PC-9 (cell line): ENCODE data around the gene HEPACAM. TPM values are rescaled to one million over a fixed set of nuclear protein-coding genes. Genes with fewer than 3 reads are reported as not detected.

Experiments
- BruUV-seq: library from RNA; stranded (reverse); fragments of 400-500 nt; replicated peaks from 2 replicates; lab custom pipeline; 2021; lab: Mats Ljungman, UMichigan
- CTCF ChIA-PET: fragments of 300-600 bp; sonication (Branson Sonifier 250); formaldehyde crosslinking; loops from one replicate; lab custom pipeline; 2022; ENCODE audit warnings: antibody characterized with exemption; lab: Charles Lee
- POLR2A ChIA-PET: fragments of 300-600 bp; sonication (Branson Sonifier 250); formaldehyde crosslinking; loops from one replicate; lab custom pipeline; 2022; ENCODE audit warnings: antibody characterized with exemption; ENCODE audit not compliant: unreplicated experiment; lab: Charles Lee
- DNase-seq, 2 experiments: peaks; one replicate each; pipeline versions ENCODE4 v3.0.0 to v3.0.0-alpha.2; 2015 to 2022; ENCODE audit warnings: mixed read lengths in 1 of 2
- H2AFZ ChIP-seq: fragments of 200-600 bp; sonication (generic); 2 replicates; pipeline ENCODE4 v1.8.1; 2017; ENCODE audit warnings: antibody characterized with exemption
- H3F3A ChIP-seq: fragments of 200-600 bp; sonication (generic); 2 replicates; pipeline ENCODE4 v1.8.1; 2017; ENCODE audit warnings: antibody characterized with exemption, mild to moderate bottlenecking, low read depth; ENCODE audit not compliant: insufficient read depth
- H3K27ac ChIP-seq: fragments of 200-600 bp; sonication (generic); 2 replicates; pipeline ENCODE4 v1.6.1; 2016; ENCODE audit warnings: mixed run types
- H3K27me3 ChIP-seq: fragments of 200-600 bp; sonication (generic); 2 replicates; pipeline ENCODE4 v1.6.1; 2016; ENCODE audit warnings: low read depth, mixed run types; ENCODE audit not compliant: insufficient read depth
- H3K36me3 ChIP-seq: fragments of 200-600 bp; sonication (generic); 2 replicates; pipeline ENCODE4 v1.6.1; 2016; ENCODE audit warnings: low read depth, mixed run types
- H3K4me1 ChIP-seq: fragments of 200-600 bp; sonication (generic); replicated peaks from 2 replicates; pipeline ENCODE4 v1.6.1; 2016; ENCODE audit warnings: mixed run types; ENCODE audit not compliant: insufficient read depth
- H3K4me2 ChIP-seq: fragments of 200-600 bp; sonication (generic); 2 replicates; pipeline ENCODE4 v1.6.1; 2017; ENCODE audit warnings: mixed run types
- H3K4me3 ChIP-seq: fragments of 200-600 bp; sonication (generic); 2 replicates; pipeline ENCODE4 v1.6.1; 2016; ENCODE audit warnings: mixed run types
- H3K79me2 ChIP-seq: fragments of 200-600 bp; sonication (generic); 2 replicates; pipeline ENCODE4 v1.6.1; 2017; ENCODE audit warnings: low read depth, mixed run types
- H3K9me2 ChIP-seq: fragments of 200-600 bp; sonication (generic); 2 replicates; pipeline ENCODE4 v1.8.1; 2017; ENCODE audit warnings: mild to moderate bottlenecking; ENCODE audit not compliant: insufficient read depth
- H3K9me3 ChIP-seq: fragments of 200-600 bp; sonication (generic); 2 replicates; pipeline ENCODE4 v1.8.1; 2016; ENCODE audit warnings: low read depth; ENCODE audit not compliant: insufficient read depth
- H4K20me1 ChIP-seq: fragments of 200-600 bp; sonication (generic); 2 replicates; pipeline ENCODE4 v1.8.1; 2017; ENCODE audit not compliant: insufficient read depth
- EZH2 ChIP-seq: fragments of 200-600 bp; sonication (generic); IDR thresholded peaks from 2 replicates; pipeline ENCODE4 v1.8.0; 2017; ENCODE audit warnings: antibody characterized with exemption, low read depth
- intact Hi-C: fragments of 100-400 bp; cut with micrococcal nuclease; formaldehyde crosslinking; loops from one replicate; pipeline ENCODE4 v1.10.0; 2022; ENCODE audit not compliant: unreplicated experiment
- total RNA-seq: library from RNA; stranded (reverse); gene quantifications from 2 replicates; pipeline ENCODE4 v1.2.3, GENCODE V29; 2021
- TF ChIP-seq, protein P1 (sequence below): fragments of 200-600 bp; sonication (generic); conservative IDR thresholded peaks from 2 replicates; pipeline ENCODE4 v1.6.1; 2017; ENCODE audit warnings: mixed run types, antibody characterized with exemption, mild to moderate bottlenecking, moderate library complexity

Gene HEPACAM
- total RNA-seq, 1 experiment from 2014 or later, result not detected

DNA sequence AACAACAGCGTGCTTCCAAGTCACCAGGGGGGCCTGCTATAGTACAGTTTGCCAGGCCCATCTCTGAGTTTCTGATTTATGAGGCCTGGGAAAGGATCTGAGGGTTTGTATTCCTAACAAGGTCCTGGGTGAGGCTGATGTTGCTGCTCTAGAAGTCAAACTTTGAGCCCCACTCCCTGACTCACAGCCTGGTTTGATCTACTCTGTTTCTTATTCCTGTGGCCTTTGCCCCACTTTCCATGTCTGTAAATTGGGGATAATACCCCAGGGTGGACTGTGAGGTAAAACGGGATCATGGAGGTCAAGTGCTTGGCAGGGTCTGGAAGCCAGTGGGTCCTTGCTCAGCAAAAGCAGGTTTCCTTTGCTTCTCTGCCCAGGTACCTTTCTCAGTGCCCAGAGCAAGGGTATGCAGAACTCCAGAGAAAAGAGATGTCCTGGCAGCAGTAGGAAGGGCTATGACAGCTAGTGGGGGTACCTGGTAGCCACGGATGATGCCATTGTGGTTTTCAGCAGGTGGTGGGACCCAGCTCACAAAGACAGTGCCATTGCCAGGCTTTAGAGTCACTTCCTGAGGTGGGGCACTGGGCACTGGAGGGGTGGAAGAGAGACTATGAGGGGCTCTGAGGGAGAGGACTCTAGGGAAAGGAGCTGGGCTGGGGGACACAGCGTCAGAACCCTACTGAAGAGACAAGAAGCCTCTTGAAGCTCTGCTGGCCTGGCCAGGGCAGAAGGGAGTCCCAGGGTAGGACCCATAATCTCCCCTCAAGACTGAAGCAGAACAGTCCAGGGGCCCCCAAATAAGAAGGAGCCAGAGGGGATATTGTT lies 41.0 kb downstream of the HEPACAM start:
- Histone ChIP-seq H3F3A (peaks cover 9% of the 10 kb centered on the region; the same call in 1 of the 2 replicates), H4K20me1 (no peaks in the 10 kb centered on the region), H3K27me3 (no peaks in the 10 kb centered on the region), H3K79me2 (no peaks in the 10 kb centered on the region), H3K9me2 (no peaks in the 10 kb centered on the region), H3K9me3 (no peaks in the 10 kb centered on the region), H3K27ac (no peak overlapping the region), H3K4me1 (peaks cover 21% of the 10 kb centered on the region), H3K4me3 (no peak overlapping the region), H3K36me3 (no peaks in the 10 kb centered on the region), H3K4me2 (no peak overlapping the region), H2AFZ (no peak overlapping the region)
- POLR2A ChIA-PET, result no interaction called here
- CTCF ChIA-PET, result no interaction called here
- no TSS peak for BruUV-seq
- intact Hi-C loops, result no loop called here
- no peak for DNase-seq
- TF ChIP-seq EZH2, result no peak
- TF ChIP-seq, protein P1, sequence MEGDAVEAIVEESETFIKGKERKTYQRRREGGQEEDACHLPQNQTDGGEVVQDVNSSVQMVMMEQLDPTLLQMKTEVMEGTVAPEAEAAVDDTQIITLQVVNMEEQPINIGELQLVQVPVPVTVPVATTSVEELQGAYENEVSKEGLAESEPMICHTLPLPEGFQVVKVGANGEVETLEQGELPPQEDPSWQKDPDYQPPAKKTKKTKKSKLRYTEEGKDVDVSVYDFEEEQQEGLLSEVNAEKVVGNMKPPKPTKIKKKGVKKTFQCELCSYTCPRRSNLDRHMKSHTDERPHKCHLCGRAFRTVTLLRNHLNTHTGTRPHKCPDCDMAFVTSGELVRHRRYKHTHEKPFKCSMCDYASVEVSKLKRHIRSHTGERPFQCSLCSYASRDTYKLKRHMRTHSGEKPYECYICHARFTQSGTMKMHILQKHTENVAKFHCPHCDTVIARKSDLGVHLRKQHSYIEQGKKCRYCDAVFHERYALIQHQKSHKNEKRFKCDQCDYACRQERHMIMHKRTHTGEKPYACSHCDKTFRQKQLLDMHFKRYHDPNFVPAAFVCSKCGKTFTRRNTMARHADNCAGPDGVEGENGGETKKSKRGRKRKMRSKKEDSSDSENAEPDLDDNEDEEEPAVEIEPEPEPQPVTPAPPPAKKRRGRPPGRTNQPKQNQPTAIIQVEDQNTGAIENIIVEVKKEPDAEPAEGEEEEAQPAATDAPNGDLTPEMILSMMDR, result no peak

DNA sequence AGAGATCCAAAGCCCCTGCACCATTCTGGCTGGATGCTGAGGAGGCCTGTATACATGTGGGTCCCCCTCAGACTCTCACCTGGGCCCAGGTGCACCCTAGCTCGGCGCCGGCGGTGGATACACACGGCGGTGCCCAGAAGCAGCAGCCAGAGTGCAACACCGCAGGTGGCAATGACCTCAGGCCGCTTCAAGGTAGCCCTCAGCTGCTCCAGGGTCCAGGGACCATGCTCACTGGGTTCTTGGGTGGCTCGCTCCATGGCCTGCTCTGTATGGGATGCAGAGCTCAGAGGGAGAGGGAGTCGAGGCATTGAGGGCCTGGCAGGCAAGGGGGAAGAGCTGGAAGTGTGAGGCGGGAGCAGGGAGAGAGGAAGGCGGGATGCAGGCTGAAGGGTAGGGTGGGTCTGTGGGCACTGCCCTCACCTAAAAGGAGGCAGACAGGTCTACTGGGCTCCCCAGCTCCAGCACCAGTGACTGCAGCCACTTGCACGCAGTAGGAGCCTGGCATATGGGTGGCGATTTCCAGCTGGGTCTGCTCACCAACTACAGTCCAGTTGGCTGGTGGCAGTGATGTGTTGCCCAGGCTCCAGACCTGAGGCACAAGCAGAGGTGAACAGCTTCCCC lies 42.0 kb downstream of the HEPACAM start:
- BruUV-seq, result no TSS peak
- Histone ChIP-seq H3K4me3 (no peak overlapping the region), H3K36me3 (no peaks in the 10 kb centered on the region), H2AFZ (no peak overlapping the region), H3K4me1 (peaks cover 12% of the 10 kb centered on the region), H3K27me3 (no peaks in the 10 kb centered on the region), H3K79me2 (no peaks in the 10 kb centered on the region), H3K4me2 (no peak overlapping the region), H3K9me2 (no peaks in the 10 kb centered on the region), H4K20me1 (no peaks in the 10 kb centered on the region), H3K9me3 (no peaks in the 10 kb centered on the region), H3F3A (peaks cover 9% of the 10 kb centered on the region; the same call in 1 of the 2 replicates), H3K27ac (no peak overlapping the region)
- DNase-seq, result no peak
- intact Hi-C loops, result no loop called here
- CTCF ChIA-PET, result no interaction called here
- TF ChIP-seq EZH2, result no peak
- TF ChIP-seq, protein P1, result no peak
- POLR2A ChIA-PET, result no interaction called here

GRCh38 chr11:124892750-124893454 lies 42.9 kb downstream of the HEPACAM start:
- no peaks in the 10 kb centered on the region for H3K36me3 ChIP-seq
- ChIA-PET CTCF (interaction anchor here (0.5 kb wide), 1 partner anchor 561 kb away, joined by 3 read pairs; no protein-coding TSS in a partner anchor), POLR2A (no interaction called here)
- no peak overlapping the region for H2AFZ ChIP-seq
- no peak overlapping the region for H3K27ac ChIP-seq
- H3K4me2 ChIP-seq, result no peak overlapping the region
- no peaks in the 10 kb centered on the region for H3K9me2 ChIP-seq
- TF ChIP-seq, protein P1, result no peak
- no peak for TF ChIP-seq EZH2
- peaks cover 1% of the 10 kb centered on the region; the same call in 1 of the 2 replicates for H3K27me3 ChIP-seq
- H3F3A ChIP-seq, result peaks cover 2% of the 10 kb centered on the region; the same call in 1 of the 2 replicates
- intact Hi-C loops, result no loop called here
- no peaks in the 10 kb centered on the region for H3K9me3 ChIP-seq
- DNase-seq, result no peak
- H3K4me3 ChIP-seq, result no peak overlapping the region
- H3K4me1 ChIP-seq, result peaks cover 3% of the 10 kb centered on the region; the same call in 1 of the 2 replicates
- no peaks in the 10 kb centered on the region for H3K79me2 ChIP-seq
- no peaks in the 10 kb centered on the region for H4K20me1 ChIP-seq
- BruUV-seq, result no TSS peak
